Esophagus squamous epithelium (tissue), 4 donors: ENCODE measurements around the gene SPOCK1.

Experiments
- CTCF ChIP-seq, 6 experiments: fragments of 450-650 bp in 4 of 6; fragments of 200-600 bp in 2 of 6; sonication (generic) in 2 of 6; IDR thresholded peaks; one replicate each; pipeline ENCODE4 v1.5.1; 2016 to 2019; ENCODE audit warnings: antibody characterized with exemption in 6 of 6, mild to moderate bottlenecking in 4 of 6, moderate library complexity in 4 of 6
- POLR2A ChIP-seq, 4 donors: fragments of 450-650 bp; IDR thresholded peaks; one replicate each; pipeline ENCODE4 v1.6.1; 2017; ENCODE audit warnings: antibody characterized with exemption in 4 of 4, mild to moderate bottlenecking in 4 of 4, moderate library complexity in 3 of 4

GRCh38 chr5:137214446-137215189, 284.5 kb downstream of the SPOCK1 start:
- TF ChIP-seq CTCF (IDR thresholded peaks at IDR 0.05) = no peak
- TF ChIP-seq POLR2A (IDR thresholded peaks at IDR 0.05) = no peak
